ENCODE results near the gene FZD1. TPM values are rescaled to one million over a fixed set of nuclear protein-coding genes. Genes with fewer than 3 reads are reported as not detected.

The FZD1 gene
- total and polyA plus RNA-seq, 2 experiments from 2014 or later, result 0.34 to 1.4 TPM

DNA sequence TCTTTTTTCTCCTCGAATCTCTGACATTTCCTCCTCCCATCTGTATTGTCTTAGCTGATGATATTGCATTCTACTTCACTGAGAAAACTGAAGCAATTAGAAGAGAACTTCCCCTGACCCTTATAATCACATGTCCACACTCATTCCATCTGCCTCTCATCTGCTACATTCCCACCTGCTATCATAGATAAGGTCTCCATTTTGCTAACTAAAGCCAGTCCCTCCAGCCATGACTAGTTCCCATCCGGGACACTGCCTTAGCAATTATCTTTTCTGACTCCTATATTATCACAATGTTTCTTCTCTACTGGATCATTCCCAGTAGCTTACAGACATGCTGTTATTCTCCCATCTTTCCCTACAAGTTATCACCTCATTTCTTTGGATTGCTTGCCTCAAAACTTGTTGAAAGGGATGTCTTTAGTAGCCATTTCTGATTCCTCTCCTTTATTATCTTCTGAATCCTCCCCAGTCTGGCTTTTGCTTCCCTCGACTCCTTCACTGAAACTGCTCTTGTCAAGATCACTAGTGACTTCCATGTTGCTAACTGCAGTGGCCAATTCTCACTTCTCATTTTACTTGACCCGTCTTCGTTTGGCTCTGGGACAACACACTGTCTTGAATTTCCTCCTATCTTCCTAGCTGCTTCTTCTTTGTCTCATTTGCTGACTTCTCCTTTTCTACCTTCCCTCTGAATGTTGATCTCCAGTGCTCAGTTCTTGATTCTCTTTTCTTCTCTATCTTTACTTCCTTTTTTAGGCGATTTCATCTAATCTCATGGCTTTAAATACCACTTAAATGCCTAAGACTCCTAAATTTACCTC lies 35.9 kb downstream of the FZD1 start:
- Histone ChIP-seq H3K4me3 (no peak overlapping the region), H3K4me2 (no peak overlapping the region), H4K20me1 (replicated peaks; ENCODE audit: insufficient read depth) (no peaks in the 10 kb centered on the region), H3F3A (replicated peaks; ENCODE audit: low read depth) (no peaks in the 10 kb centered on the region), H3K79me2 (replicated peaks; ENCODE audit: insufficient read depth) (no peaks in the 10 kb centered on the region), H3K9me2 (ENCODE audit: insufficient read depth) (peaks cover 8% of the 10 kb centered on the region; the same call in 1 of the 2 replicates), H2AFZ (no peak overlapping the region), H3K36me3 (ENCODE audit: insufficient read depth) (no peaks in the 10 kb centered on the region), H3K4me1 (ENCODE audit: insufficient read depth) (peaks cover 12% of the 10 kb centered on the region), H3K27me3 (ENCODE audit: insufficient read depth) (no peaks in the 10 kb centered on the region), H3K27ac (ENCODE audit: low read depth) (no peak overlapping the region)
- Mint-ChIP-seq H3K4me1 (peaks cover 10% of the 10 kb centered on the region; the same call in 2 of the 3 replicates), H3K9me3 (peaks cover 3% of the 10 kb centered on the region; the same call in 2 of the 3 replicates), H3K27me3 (ENCODE audit: insufficient read depth, low read depth, poor library complexity) (no peaks in the 10 kb centered on the region), H3K36me3 (ENCODE audit: low read depth) (peaks cover 2% of the 10 kb centered on the region; the same call in 1 of the 3 replicates), H3K27ac (no peak overlapping the region), H3K4me3 (no peak overlapping the region)
- TF ChIP-seq ZNF331 (CRISPR knock-in tag; IDR thresholded peaks at IDR 0.05; ENCODE audit: low read depth) (no peak), ZNF114 (CRISPR knock-in tag; IDR thresholded peaks at IDR 0.05) (no peak), NANOG (IDR thresholded peaks at IDR 0.05; ENCODE audit: borderline replicate concordance) (no peak), CREB1 (CRISPR knock-in tag; IDR thresholded peaks at IDR 0.05; ENCODE audit: low read depth) (no peak), POLR2AphosphoS5 (IDR thresholded peaks at IDR 0.05; ENCODE audit: low read depth) (no peak), EZH2 (IDR thresholded peaks at IDR 0.05; ENCODE audit: low read depth, unreplicated experiment) (no peak), EZH2phosphoT487 (IDR thresholded peaks at IDR 0.05; ENCODE audit: unreplicated experiment) (no peak), STAT1 (IDR thresholded peaks at IDR 0.05; ENCODE audit: unreplicated experiment) (no peak), JUNB (IDR thresholded peaks at IDR 0.05; ENCODE audit: unreplicated experiment) (no peak)
- TF ChIP-seq, protein P1, sequence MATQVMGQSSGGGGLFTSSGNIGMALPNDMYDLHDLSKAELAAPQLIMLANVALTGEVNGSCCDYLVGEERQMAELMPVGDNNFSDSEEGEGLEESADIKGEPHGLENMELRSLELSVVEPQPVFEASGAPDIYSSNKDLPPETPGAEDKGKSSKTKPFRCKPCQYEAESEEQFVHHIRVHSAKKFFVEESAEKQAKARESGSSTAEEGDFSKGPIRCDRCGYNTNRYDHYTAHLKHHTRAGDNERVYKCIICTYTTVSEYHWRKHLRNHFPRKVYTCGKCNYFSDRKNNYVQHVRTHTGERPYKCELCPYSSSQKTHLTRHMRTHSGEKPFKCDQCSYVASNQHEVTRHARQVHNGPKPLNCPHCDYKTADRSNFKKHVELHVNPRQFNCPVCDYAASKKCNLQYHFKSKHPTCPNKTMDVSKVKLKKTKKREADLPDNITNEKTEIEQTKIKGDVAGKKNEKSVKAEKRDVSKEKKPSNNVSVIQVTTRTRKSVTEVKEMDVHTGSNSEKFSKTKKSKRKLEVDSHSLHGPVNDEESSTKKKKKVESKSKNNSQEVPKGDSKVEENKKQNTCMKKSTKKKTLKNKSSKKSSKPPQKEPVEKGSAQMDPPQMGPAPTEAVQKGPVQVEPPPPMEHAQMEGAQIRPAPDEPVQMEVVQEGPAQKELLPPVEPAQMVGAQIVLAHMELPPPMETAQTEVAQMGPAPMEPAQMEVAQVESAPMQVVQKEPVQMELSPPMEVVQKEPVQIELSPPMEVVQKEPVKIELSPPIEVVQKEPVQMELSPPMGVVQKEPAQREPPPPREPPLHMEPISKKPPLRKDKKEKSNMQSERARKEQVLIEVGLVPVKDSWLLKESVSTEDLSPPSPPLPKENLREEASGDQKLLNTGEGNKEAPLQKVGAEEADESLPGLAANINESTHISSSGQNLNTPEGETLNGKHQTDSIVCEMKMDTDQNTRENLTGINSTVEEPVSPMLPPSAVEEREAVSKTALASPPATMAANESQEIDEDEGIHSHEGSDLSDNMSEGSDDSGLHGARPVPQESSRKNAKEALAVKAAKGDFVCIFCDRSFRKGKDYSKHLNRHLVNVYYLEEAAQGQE (IDR thresholded peaks at IDR 0.05; ENCODE audit: unreplicated experiment), result no peak
- TF ChIP-seq, protein P2, sequence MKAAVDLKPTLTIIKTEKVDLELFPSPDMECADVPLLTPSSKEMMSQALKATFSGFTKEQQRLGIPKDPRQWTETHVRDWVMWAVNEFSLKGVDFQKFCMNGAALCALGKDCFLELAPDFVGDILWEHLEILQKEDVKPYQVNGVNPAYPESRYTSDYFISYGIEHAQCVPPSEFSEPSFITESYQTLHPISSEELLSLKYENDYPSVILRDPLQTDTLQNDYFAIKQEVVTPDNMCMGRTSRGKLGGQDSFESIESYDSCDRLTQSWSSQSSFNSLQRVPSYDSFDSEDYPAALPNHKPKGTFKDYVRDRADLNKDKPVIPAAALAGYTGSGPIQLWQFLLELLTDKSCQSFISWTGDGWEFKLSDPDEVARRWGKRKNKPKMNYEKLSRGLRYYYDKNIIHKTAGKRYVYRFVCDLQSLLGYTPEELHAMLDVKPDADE (IDR thresholded peaks at IDR 0.05), result no peak
- TF ChIP-seq, protein P3, sequence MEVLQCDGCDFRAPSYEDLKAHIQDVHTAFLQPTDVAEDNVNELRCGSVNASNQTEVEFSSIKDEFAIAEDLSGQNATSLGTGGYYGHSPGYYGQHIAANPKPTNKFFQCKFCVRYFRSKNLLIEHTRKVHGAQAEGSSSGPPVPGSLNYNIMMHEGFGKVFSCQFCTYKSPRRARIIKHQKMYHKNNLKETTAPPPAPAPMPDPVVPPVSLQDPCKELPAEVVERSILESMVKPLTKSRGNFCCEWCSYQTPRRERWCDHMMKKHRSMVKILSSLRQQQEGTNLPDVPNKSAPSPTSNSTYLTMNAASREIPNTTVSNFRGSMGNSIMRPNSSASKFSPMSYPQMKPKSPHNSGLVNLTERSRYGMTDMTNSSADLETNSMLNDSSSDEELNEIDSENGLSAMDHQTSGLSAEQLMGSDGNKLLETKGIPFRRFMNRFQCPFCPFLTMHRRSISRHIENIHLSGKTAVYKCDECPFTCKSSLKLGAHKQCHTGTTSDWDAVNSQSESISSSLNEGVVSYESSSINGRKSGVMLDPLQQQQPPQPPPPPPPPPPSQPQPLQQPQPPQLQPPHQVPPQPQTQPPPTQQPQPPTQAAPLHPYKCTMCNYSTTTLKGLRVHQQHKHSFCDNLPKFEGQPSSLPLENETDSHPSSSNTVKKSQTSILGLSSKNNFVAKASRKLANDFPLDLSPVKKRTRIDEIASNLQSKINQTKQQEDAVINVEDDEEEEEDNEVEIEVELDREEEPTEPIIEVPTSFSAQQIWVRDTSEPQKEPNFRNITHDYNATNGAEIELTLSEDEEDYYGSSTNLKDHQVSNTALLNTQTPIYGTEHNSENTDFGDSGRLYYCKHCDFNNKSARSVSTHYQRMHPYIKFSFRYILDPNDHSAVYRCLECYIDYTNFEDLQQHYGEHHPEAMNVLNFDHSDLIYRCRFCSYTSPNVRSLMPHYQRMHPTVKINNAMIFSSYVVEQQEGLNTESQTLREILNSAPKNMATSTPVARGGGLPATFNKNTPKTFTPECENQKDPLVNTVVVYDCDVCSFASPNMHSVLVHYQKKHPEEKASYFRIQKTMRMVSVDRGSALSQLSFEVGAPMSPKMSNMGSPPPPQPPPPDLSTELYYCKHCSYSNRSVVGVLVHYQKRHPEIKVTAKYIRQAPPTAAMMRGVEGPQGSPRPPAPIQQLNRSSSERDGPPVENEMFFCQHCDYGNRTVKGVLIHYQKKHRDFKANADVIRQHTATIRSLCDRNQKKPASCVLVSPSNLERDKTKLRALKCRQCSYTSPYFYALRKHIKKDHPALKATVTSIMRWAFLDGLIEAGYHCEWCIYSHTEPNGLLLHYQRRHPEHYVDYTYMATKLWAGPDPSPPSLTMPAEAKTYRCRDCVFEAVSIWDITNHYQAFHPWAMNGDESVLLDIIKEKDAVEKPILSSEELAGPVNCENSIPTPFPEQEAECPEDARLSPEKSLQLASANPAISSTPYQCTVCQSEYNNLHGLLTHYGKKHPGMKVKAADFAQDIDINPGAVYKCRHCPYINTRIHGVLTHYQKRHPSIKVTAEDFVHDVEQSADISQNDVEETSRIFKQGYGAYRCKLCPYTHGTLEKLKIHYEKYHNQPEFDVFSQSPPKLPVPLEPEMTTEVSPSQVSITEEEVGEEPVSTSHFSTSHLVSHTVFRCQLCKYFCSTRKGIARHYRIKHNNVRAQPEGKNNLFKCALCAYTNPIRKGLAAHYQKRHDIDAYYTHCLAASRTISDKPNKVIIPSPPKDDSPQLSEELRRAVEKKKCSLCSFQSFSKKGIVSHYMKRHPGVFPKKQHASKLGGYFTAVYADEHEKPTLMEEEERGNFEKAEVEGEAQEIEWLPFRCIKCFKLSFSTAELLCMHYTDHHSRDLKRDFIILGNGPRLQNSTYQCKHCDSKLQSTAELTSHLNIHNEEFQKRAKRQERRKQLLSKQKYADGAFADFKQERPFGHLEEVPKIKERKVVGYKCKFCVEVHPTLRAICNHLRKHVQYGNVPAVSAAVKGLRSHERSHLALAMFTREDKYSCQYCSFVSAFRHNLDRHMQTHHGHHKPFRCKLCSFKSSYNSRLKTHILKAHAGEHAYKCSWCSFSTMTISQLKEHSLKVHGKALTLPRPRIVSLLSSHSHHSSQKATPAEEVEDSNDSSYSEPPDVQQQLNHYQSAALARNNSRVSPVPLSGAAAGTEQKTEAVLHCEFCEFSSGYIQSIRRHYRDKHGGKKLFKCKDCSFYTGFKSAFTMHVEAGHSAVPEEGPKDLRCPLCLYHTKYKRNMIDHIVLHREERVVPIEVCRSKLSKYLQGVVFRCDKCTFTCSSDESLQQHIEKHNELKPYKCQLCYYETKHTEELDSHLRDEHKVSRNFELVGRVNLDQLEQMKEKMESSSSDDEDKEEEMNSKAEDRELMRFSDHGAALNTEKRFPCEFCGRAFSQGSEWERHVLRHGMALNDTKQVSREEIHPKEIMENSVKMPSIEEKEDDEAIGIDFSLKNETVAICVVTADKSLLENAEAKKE (CRISPR knock-in tag; IDR thresholded peaks at IDR 0.05), result no peak
- TF ChIP-seq, protein P4, sequence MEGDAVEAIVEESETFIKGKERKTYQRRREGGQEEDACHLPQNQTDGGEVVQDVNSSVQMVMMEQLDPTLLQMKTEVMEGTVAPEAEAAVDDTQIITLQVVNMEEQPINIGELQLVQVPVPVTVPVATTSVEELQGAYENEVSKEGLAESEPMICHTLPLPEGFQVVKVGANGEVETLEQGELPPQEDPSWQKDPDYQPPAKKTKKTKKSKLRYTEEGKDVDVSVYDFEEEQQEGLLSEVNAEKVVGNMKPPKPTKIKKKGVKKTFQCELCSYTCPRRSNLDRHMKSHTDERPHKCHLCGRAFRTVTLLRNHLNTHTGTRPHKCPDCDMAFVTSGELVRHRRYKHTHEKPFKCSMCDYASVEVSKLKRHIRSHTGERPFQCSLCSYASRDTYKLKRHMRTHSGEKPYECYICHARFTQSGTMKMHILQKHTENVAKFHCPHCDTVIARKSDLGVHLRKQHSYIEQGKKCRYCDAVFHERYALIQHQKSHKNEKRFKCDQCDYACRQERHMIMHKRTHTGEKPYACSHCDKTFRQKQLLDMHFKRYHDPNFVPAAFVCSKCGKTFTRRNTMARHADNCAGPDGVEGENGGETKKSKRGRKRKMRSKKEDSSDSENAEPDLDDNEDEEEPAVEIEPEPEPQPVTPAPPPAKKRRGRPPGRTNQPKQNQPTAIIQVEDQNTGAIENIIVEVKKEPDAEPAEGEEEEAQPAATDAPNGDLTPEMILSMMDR (conservative IDR thresholded peaks at IDR 0.05; ENCODE audit: low read depth in 2 of 2), result no peak
- ATAC-seq (no peak), DNase-seq (ENCODE audit: low spot score) (no peak)
